KOPT-K1 (cell line): Measurements from ENCODE around the gene CCDC134.

Experiments used
- H3K27ac ChIP-seq: fragments of 200-600 bp; sonication (generic); 2 replicates; pipeline ENCODE4 v1.5.1; 2016; ENCODE audit warnings: antibody characterized with exemption, mild to moderate bottlenecking, low read depth, low read length; ENCODE audit not compliant: poor library complexity, severe bottlenecking
- H3K36me3 ChIP-seq: fragments of 200-600 bp; sonication (generic); 2 replicates; pipeline ENCODE4 v1.5.1; 2017; ENCODE audit warnings: antibody characterized with exemption, mild to moderate bottlenecking, low read length, moderate library complexity; ENCODE audit not compliant: insufficient read depth
- H3K9me3 ChIP-seq: fragments of 200-600 bp; sonication (generic); 2 replicates; pipeline ENCODE4 v1.5.1; 2017; ENCODE audit warnings: antibody characterized with exemption, low read length, mild to moderate bottlenecking; ENCODE audit not compliant: insufficient read depth, poor library complexity, severe bottlenecking

CCDC134 gene

DNA sequence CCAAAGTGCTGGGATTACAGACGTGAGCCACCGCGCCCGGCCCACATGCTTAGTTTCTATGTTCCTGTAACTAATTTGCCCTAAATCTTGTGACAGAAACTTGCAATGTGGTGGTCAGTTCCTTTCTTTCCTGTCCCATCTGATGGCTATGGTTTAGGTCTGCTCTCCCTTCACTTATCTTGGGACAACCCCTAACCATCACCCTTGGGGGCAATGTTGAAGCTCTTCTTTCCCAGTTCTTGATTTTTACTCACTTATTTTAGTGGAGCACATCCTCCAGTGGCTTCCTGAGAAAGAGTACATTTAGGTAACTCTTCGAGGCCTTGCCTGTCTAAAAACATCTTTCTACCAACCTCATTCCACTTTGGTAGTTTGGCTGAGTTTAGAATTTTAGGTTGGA lies 39.7 kb downstream of the CCDC134 start:
- peaks cover 90% of the 10 kb centered on the region for H3K36me3 ChIP-seq
- H3K27ac ChIP-seq, result no peak overlapping the region
- H3K9me3 ChIP-seq, result no peaks in the 10 kb centered on the region

DNA sequence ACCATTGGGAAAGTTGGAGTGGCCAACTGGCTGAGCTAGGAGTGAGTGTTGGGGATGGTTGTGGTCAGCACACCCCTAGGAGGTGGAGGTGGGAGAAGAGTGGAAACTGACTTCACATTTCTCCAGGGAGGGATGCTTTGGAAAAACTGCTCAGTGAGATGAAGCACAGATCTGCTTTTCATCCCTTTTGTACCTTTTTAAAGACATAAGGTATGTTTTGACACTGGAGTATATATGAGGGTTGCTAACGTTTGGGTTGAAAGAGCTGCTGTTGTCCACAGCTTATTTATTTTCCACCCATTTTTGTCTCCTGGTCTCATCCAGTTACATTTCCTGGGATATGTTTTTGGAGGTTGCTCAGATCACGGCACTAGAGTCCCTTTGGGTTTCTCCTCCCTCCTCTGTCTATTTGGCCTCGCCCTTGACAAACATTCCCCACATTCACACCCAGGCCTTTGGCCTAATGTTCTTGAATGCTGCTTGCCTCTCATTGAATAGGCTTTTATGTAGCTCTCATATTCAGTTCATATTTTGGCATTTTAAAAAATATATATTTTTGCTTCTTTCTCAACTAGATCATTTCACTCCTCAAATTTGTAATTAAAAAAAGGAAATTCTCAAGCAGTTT lies 40.7 kb downstream of the CCDC134 start:
- H3K9me3 ChIP-seq, result no peaks in the 10 kb centered on the region
- peaks cover 85% of the 10 kb centered on the region for H3K36me3 ChIP-seq
- H3K27ac ChIP-seq, result no peak overlapping the region

DNA sequence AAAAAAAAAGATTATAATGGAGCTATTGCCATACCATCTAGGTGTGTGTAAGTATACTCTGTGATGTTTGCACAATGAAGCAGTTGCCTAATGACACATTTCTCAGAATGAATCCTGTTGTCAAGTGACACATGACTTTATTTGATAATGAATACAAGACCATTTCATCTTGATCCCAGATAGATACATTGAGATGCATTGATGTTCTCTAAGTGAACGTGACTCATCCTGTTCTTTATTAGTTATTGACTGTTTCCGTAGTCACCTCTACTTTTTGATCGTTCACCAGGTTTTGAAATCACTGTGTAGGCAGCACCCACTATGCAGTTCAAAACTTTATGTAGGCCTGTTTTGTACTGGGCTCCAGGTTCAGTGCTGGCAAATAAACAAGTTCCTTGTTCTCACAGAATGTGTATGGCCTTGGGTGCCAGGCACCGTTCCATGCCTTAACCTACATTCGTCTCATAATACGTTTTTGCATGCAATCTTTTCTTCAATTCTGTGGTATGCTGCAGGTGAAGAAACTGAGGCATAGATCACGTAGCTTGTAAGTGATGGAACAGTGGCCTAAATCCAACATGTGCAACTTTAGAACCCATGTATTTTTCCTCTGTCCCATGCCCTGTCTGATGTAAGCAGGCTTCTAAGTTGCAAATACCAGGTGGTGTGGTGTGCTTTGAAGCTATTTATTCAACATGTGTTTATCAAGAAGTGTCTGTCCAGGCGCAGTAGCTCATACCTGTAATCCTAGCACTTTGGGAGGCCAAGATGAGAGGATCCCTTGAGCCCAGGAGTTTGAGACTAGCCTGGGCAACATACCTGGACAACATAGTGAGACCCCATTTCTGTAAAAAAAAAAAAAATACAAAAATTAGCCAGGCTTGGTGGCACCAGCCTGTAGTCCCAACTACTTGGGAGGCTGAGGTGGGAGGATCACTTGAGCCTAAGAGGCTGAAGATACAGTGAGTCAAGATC lies 42.8 kb downstream of the CCDC134 start:
- Histone ChIP-seq H3K27ac (no peak overlapping the region), H3K9me3 (no peaks in the 10 kb centered on the region), H3K36me3 (peaks cover 85% of the 10 kb centered on the region)

DNA sequence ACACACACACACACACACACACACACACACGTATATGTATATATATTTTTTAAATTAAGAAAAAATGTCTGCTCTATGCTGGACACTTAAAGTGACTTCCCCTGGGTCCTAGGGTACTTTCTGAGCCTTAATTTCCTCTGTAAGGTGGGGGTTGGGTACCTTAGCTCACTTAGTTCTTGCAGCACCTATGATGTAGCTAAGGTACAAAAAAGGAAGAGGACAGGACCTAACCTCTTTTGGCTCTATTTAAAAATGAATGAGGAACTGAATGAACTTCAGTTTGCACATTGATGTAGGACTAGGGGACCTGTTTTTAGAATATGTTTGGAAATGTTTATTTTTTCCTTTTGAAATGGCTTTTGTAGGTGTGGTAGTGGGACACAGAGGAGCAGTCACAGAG lies 43.6 kb downstream of the CCDC134 start:
- H3K27ac ChIP-seq, result no peak overlapping the region
- H3K9me3 ChIP-seq, result no peaks in the 10 kb centered on the region
- peaks cover 84% of the 10 kb centered on the region for H3K36me3 ChIP-seq

DNA sequence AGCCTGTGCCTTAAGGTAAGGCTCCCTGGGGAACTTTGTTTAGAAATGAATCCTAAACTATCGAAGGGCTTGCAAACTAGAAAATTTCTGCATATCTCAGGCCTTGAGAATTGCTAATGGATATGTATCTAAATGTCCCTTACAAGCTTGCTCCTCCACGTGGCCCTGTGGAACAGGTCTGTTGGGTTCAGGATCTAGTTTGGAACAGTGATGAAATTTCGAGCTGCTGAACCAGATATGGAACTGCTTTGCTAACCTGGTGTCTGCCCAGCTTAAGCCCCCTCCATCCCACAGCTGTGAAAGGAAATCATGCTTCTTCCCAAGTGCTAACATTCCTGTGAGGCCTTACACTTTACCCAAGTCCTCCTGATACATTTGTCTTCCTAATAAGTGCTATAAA lies 44.0 kb downstream of the CCDC134 start:
- peaks cover 84% of the 10 kb centered on the region for H3K36me3 ChIP-seq
- no peaks in the 10 kb centered on the region for H3K9me3 ChIP-seq
- H3K27ac ChIP-seq, result no peak overlapping the region

DNA sequence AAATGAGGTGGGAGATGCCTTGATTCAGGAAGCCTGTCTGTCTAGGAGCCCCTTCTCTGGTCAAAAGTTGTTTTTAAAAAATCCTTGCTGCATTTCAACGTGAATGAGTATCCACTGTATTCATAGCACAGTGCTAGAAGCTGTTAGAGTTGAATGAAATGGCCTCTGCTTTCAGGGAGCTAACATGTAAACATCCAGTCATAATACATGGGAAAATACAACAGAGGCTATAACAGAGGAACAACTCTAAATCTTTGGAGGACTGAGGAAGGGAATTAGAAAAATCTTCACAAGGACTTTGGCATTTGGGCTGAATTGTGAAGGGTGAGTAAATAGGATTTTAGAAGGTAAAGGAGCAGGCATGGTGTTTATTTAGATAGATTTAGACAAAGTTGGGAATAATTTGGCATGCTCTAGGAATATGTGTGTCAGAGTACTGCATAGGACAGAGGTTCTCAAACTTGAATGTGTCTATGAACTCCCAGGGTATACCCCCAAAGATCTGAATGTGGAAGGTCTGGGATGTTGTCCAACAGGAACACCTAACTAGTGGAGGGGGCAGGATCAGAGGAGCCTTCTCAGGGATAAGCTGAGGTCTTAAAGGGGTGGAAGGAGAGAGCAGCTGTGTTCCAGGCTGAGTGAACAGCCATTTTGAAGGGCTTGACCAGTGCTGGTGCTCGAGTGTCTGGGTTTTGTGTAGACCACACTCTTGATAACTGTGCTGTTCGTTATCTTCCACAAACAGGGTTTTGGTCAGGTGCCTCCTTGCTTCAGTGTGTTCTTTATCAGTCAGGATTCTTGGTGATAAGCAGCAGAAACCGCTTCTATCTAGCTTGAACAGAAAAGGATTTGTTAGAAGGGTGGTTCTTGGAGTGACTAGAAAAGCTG lies 45.1 kb downstream of the CCDC134 start:
- Histone ChIP-seq H3K9me3 (no peaks in the 10 kb centered on the region), H3K27ac (no peak overlapping the region), H3K36me3 (peaks cover 82% of the 10 kb centered on the region)

DNA sequence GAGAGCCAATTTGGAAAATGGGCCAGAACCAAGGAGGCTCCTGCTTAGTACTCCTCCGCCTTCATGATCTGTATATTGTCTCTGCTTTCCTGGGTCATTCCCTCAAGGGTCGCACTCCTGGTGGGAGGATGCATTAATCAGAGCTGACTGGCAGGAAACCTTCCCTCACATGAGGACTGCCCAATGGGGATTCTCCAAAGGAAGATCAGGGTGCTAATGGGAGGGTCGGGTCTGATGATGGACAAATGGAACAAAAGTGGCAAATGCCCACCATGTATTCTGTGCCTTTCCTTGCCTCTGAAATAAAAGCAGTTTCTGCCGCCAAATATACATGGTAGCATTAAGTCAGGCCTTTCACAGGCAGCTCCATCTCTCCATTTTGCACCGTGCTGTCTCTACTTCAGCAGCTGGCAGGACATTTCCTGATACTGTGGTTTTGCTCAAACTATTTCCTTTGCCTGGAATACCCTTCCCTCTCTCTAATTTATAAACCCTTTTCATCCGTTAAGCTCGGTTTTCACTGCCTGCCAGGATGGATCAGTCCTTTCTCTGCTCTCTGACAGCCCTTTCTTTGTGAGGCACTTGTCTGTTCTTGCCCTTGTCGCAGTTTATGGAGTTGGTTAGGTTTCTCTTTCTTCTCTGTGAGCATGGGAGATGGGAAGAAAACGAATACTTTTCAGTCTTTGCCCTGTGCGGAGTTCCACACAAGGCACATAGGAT lies 45.9 kb downstream of the CCDC134 start:
- H3K27ac ChIP-seq, result no peak overlapping the region
- peaks cover 79% of the 10 kb centered on the region for H3K36me3 ChIP-seq
- no peaks in the 10 kb centered on the region for H3K9me3 ChIP-seq

DNA sequence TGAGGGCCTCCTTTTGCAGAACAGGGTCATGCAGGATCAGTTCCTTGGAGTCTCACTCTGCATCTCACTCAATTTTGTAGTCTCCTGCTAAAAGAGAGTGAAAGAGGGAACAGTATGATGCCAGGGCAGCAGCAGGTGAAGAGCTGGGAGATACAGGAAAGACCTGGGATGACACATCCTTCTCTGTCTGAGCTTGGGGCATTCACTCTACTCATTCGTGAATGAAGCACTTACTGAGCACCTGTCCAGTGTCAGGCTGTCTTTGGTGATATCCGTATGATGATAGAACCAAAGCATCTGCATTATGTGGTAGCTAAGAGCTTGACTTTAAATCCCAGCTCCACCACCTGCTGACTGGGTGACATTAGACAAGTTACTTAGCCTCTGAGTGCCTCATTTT lies 46.8 kb downstream of the CCDC134 start:
- Histone ChIP-seq H3K36me3 (peaks cover 71% of the 10 kb centered on the region), H3K27ac (no peak overlapping the region), H3K9me3 (no peaks in the 10 kb centered on the region)

DNA sequence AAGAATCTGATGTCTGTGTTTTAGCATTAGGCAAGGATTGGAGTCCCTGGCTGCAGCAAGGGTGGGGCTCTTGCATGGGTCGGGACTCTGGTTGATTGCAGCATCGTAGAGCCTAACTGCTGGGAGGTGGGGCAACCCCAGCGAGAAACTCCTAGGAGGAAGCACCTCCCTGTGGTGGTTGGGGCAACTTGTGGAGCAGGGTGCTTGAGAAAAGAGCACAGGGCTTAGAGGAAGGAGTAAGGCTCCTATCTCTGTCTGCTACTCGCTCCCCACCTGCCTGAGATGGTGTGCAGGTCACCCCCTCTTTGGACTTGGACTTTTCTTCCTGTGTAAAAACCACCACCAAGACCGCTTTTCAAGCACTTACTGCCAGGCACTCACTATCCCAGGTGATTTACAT lies 48.0 kb downstream of the CCDC134 start:
- no peak overlapping the region for H3K27ac ChIP-seq
- peaks cover 64% of the 10 kb centered on the region for H3K36me3 ChIP-seq
- H3K9me3 ChIP-seq, result no peaks in the 10 kb centered on the region

DNA sequence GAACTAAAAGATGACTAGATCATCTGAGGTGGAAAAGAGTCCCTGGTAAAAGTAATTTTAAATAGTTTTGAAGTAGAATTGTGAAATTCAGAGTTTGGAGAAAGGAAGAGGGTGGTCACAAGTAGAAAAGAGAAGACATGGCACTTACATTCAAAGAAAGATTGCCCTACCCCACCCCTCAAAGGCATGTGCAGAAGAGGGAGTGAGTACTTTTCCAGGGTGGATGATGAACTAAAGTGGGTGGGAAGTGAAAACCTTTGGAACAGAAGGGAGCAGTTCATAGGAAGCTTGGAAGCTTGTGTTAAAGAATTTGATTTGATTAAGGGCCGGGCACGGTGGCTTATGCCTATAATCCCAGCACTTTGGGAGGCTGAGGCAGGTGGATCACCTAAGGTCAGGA lies 56.0 kb downstream of the CCDC134 start:
- Histone ChIP-seq H3K36me3 (peaks cover 15% of the 10 kb centered on the region), H3K9me3 (no peaks in the 10 kb centered on the region), H3K27ac (no peak overlapping the region)

DNA sequence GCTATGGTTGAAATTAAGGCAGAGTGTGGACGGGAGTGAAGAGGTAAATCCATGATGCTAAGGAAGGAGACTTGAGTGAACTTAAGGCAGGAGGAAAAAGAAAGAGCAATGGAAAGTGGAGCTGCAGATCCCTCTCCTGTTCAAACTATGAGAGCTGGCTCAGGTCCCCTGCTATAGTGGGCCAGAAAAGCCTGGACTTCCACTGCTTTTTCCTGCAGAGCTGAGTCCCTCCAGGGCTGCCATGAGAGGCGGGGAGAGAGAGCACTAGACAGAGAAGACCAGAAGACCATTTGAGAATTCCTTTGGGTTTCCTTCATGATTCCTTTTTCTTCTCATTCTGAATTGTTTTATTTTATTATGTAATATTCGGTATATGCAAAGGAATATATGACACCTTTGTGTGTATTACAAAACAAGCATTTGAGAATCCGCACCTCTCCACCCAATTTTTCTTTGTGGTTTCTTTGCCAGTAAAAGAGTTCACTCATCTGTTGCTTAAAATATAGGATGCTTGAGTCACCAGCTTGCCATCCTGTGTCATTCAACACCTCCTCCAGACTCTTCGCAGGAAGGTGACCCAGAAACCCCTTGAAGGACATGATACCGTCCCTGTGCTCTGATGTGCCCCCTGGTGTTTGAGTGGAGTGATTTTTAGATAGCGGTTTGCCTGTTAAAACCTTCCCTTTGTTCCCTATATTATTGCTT lies 56.8 kb downstream of the CCDC134 start:
- H3K36me3 ChIP-seq, result peaks cover 15% of the 10 kb centered on the region

DNA sequence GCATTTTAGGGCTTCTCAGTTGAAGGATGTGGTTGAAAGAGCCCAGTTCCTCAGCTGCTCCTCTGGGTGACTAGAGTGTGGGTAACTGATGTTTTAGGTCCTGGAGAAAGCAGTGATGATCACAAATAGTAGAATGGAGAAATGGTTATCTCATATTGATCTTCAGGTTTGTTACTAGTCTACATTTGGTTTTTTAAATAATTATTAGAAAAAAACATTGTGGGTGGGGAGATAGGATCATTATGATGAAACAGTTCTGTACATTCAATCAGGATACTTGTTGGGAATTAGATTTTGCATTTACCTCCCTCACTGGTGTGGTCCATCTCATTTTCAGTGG lies 57.4 kb downstream of the CCDC134 start:
- no peaks in the 10 kb centered on the region for H3K9me3 ChIP-seq
- no peak overlapping the region for H3K27ac ChIP-seq
- peaks cover 15% of the 10 kb centered on the region for H3K36me3 ChIP-seq

More for the DNA sequence above, 56.8 kb downstream of the CCDC134 start:
- H3K9me3 ChIP-seq, result no peaks in the 10 kb centered on the region
- no peak overlapping the region for H3K27ac ChIP-seq

DNA sequence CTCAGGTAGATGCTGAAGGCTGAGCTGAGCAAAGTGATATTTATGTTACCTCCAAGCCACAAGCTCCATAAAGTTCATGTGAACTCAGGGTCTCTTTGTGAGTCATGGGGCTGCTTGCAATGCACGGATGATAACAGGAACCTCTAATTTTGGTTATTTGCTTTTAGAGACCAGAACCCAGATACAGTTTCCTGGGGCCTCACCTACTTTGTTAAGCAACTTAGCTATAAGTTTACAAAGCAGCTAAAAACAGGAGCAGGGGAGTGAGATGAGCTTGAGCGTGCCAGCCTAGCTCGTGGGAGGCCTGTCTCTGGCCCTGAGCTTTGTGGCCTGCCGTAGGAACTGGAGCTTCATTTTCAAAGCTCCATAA lies 61.7 kb downstream of the CCDC134 start:
- H3K36me3 ChIP-seq, result peaks cover 41% of the 10 kb centered on the region
- no peaks in the 10 kb centered on the region for H3K9me3 ChIP-seq
- H3K27ac ChIP-seq, result peak overlapping the region; percentile 27
